Colon (tissue), 2 donors: Measurements from ENCODE around the gene TSR3.

Source experiments
- FAIRE-seq: peaks from 2 replicates; lab custom pipeline; 2012; peaks lifted over from hg19 to GRCh38; lab: Jason Lieb, UNC
- donor health status: control.
- donor health status: control.

TSR3 gene

GRCh38 chr16:1308036-1308976 lies 43.4 kb downstream of the TSR3 start:
- FAIRE-seq, result no peak

- no peak for FAIRE-seq
Measured at GRCh38 chr16:1306334-1306733, 45.3 kb downstream of the TSR3 start.

GRCh38 chr16:1305823-1306222 lies 45.9 kb downstream of the TSR3 start:
- FAIRE-seq, result no peak

GRCh38 chr16:1301562-1301961 lies 50.1 kb downstream of the TSR3 start:
- FAIRE-seq, result no peak

GRCh38 chr16:1300664-1301476 lies 50.8 kb downstream of the TSR3 start:
- FAIRE-seq, result no peak

GRCh38 chr16:1299868-1300203 lies 51.8 kb downstream of the TSR3 start:
- FAIRE-seq, result no peak
